Neuronal stem cell (in vitro differentiated cells): ENCODE results near the gene DMGDH.

Source experiments
- DNase-seq: peaks from one replicate; pipeline ENCODE4 v3.0.0-alpha.2; 2013; ENCODE audit warnings: low spot score
- H2AFZ ChIP-seq: one replicate; pipeline ENCODE4 v1.6.1; 2013; ENCODE audit warnings: mild to moderate bottlenecking, low read length, inconsistent platforms
- H2AK5ac ChIP-seq: 2 replicates; pipeline ENCODE4 v1.6.1; 2013; ENCODE audit warnings: low read depth, mild to moderate bottlenecking, inconsistent platforms, low read length, moderate library complexity, mixed read lengths
- H2BK120ac ChIP-seq: 2 replicates; pipeline ENCODE4 v1.6.1; 2013; ENCODE audit warnings: low read depth, mild to moderate bottlenecking, inconsistent platforms, low read length, moderate library complexity, mixed read lengths
- H2BK12ac ChIP-seq: one replicate; pipeline ENCODE4 v1.6.1; 2013; ENCODE audit warnings: low read length, inconsistent platforms
- H2BK15ac ChIP-seq: 2 replicates; pipeline ENCODE4 v1.6.1; 2013; ENCODE audit warnings: mild to moderate bottlenecking, low read length, inconsistent platforms, mixed read lengths
- H2BK5ac ChIP-seq: one replicate; pipeline ENCODE4 v1.6.1; 2013; ENCODE audit warnings: inconsistent platforms, mild to moderate bottlenecking, low read length, moderate library complexity
- H3K14ac ChIP-seq: one replicate; pipeline ENCODE4 v1.6.1; 2013; ENCODE audit warnings: low read length, inconsistent platforms
- H3K18ac ChIP-seq: 2 replicates; pipeline ENCODE4 v1.6.1; 2013; ENCODE audit warnings: low read length, inconsistent platforms
- H3K23ac ChIP-seq: 2 replicates; pipeline ENCODE4 v1.6.1; 2013; ENCODE audit warnings: low read depth, mild to moderate bottlenecking, mixed read lengths, low read length, inconsistent platforms; ENCODE audit not compliant: poor library complexity
- H3K27ac ChIP-seq: replicated peaks from 3 replicates; pipeline ENCODE4 v1.5.1; 2013; ENCODE audit warnings: low read length, inconsistent platforms
- H3K27me3 ChIP-seq, 3 experiments: 2 replicates each; pipeline ENCODE4 v1.6.1; 2013; ENCODE audit warnings: low read length in 3 of 3, mild to moderate bottlenecking in 2 of 3, inconsistent platforms in 1 of 3, low read depth in 1 of 3, mixed read lengths in 1 of 3, moderate library complexity in 1 of 3; ENCODE audit not compliant: control insufficient read depth in 3 of 3, insufficient read depth in 3 of 3
- H3K36me3 ChIP-seq, 2 donors: replicated peaks in 1 of 2; 2 replicates each; pipeline ENCODE4 v1.6.1; 2013; ENCODE audit warnings: low read length in 2 of 2; ENCODE audit not compliant: control insufficient read depth in 2 of 2, insufficient read depth in 2 of 2
- H3K4ac ChIP-seq: 2 replicates; pipeline ENCODE4 v1.6.1; 2013; ENCODE audit warnings: inconsistent platforms, mild to moderate bottlenecking, low read length, moderate library complexity
- H3K4me1 ChIP-seq, 2 donors: 1 replicate in 1 of 2; 2 replicates in 1 of 2; pipeline ENCODE4 v1.6.1; 2013; ENCODE audit warnings: low read length in 2 of 2, low read depth in 1 of 2; ENCODE audit not compliant: control insufficient read depth in 2 of 2, insufficient read depth in 1 of 2
- H3K4me2 ChIP-seq: one replicate; pipeline ENCODE4 v1.6.1; 2013; ENCODE audit warnings: mild to moderate bottlenecking, low read length, inconsistent platforms; ENCODE audit not compliant: insufficient read depth, poor library complexity, severe bottlenecking
- H3K4me3 ChIP-seq, 2 donors: 2 replicates each; pipeline ENCODE4 v1.5.1; 2013; ENCODE audit warnings: low read length in 2 of 2, mild to moderate bottlenecking in 2 of 2, inconsistent platforms in 1 of 2, moderate library complexity in 1 of 2
- H3K79me1 ChIP-seq: one replicate; pipeline ENCODE4 v1.6.1; 2013; ENCODE audit warnings: low read depth, mild to moderate bottlenecking, inconsistent platforms, low read length, moderate library complexity
- H3K9ac ChIP-seq: one replicate; pipeline ENCODE4 v1.6.1; 2013; ENCODE audit warnings: mild to moderate bottlenecking, low read depth, low read length, inconsistent platforms; ENCODE audit not compliant: poor library complexity
- H3K9me3 ChIP-seq, 2 donors: replicated peaks in 1 of 2; 2 replicates each; pipeline versions ENCODE3 to v1.6.1; 2013; ENCODE audit warnings: low read length in 2 of 2, mild to moderate bottlenecking in 2 of 2, inconsistent platforms in 1 of 2, low read depth in 1 of 2, mixed read lengths in 1 of 2, moderate library complexity in 1 of 2; ENCODE audit not compliant: control insufficient read depth in 2 of 2, insufficient read depth in 1 of 2
- H4K8ac ChIP-seq: one replicate; pipeline ENCODE4 v1.6.1; 2013; ENCODE audit warnings: low read depth, mild to moderate bottlenecking, inconsistent platforms, low read length, moderate library complexity
- H4K91ac ChIP-seq: one replicate; pipeline ENCODE4 v1.6.1; 2013; ENCODE audit warnings: low read length, low read depth, mild to moderate bottlenecking, inconsistent platforms; ENCODE audit not compliant: poor library complexity
- WGBS, 2 donors: extraction: QIAGEN DNeasy Blood & Tissue Kit; methylation state at CpG; one replicate each; pipeline ENCODE4 v1.1.7; 2013; ENCODE audit warnings: missing lambda C conversion rate in 2 of 2, mixed read lengths in 1 of 2; ENCODE audit not compliant: insufficient read length in 2 of 2, insufficient replicate concordance in 1 of 2; ENCODE audit errors: extremely low coverage in 2 of 2; 5-methylcytosine and 5-hydroxymethylcytosine counted together

DMGDH gene

DNA sequence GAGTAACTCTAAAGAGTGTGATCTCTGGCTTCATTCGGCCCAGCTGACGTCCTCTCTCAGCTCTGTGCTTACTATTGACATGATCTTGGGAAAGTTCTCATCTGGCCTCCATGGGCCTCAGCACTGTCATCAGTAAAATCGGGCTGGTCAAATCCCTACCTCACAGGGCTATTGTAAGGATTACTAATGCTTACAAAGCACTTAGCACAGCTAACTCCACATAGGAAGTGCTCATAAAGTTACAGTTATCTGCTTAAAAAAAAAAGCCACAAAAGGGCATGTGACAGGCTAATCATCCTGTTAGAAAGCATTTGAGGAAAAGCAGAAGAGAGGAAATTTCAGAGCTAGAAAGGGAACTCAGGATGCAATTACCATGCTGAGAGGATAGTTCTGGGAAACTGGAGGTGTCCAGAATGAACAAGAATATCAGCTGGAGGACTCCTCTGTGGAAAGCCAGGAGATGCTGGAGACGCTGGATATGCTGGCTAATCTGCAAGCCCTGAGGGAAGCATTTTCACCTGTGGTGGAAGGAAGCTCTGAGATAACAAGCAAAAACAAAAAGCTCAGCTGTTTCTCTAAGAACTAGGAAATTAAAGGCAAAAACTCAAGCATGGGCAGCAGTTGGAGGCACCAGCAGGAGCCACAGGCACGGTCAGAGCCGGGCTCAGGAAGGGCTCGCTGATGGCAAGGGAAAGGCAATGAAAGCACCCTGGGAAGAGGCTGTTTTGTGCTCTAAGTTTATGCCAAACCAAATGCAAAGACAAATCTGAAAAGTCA, 37.7 kb upstream of the DMGDH start:
- WGBS, 2 donors = no CpG with 5 or more reads among the region's 7 CpGs
- peaks cover 0 to under 1% of the 10 kb centered on the region in 2 donors for H3K9me3 ChIP-seq
- H3K14ac ChIP-seq = no peak overlapping the region
- H2AFZ ChIP-seq = no peak overlapping the region
- no peak overlapping the region for H3K23ac ChIP-seq
- no peak overlapping the region for H3K4ac ChIP-seq
- H3K4me3 ChIP-seq = no peak overlapping the region
- no peak for DNase-seq
- H4K8ac ChIP-seq = no peak overlapping the region
- H2AK5ac ChIP-seq = no peak overlapping the region
- H2BK120ac ChIP-seq = no peak overlapping the region
- no peak overlapping the region for H3K18ac ChIP-seq
- no peak overlapping the region for H2BK15ac ChIP-seq
- H3K9ac ChIP-seq = no peak overlapping the region
- H3K27me3 ChIP-seq = peaks cover 8 to 56% (median 12%) of the 10 kb centered on the region in 3 experiments
- no peak overlapping the region for H2BK5ac ChIP-seq
- H2BK12ac ChIP-seq = no peak overlapping the region
- H3K79me1 ChIP-seq = no peaks in the 10 kb centered on the region
- peaks cover 0 to 7% of the 10 kb centered on the region in 2 donors for H3K4me1 ChIP-seq
- no peak overlapping the region for H4K91ac ChIP-seq
- no peaks in the 10 kb centered on the region for H3K36me3 ChIP-seq
- H3K27ac ChIP-seq = no peak overlapping the region
- no peak overlapping the region for H3K4me2 ChIP-seq

- Histone ChIP-seq H3K36me3 (no peaks in the 10 kb centered on the region), H3K9me3 (peaks cover 0 to 2% of the 10 kb centered on the region in 2 donors), H3K27ac (no peak overlapping the region), H2BK12ac (no peak overlapping the region), H3K79me1 (no peaks in the 10 kb centered on the region), H3K27me3 (peaks cover 0 to 43% (median 0%) of the 10 kb centered on the region in 3 experiments), H3K4me1 (no peaks in the 10 kb centered on the region), H2AK5ac (no peak overlapping the region), H2BK5ac (no peak overlapping the region), H3K4me2 (no peak overlapping the region), H2AFZ (no peak overlapping the region), H4K8ac (no peak overlapping the region), H3K4me3 (no peak overlapping the region), H3K23ac (no peak overlapping the region), H4K91ac (no peak overlapping the region), H2BK15ac (no peak overlapping the region), H2BK120ac (no peak overlapping the region), H3K14ac (no peak overlapping the region), H3K4ac (no peak overlapping the region), H3K9ac (no peak overlapping the region), H3K18ac (no peak overlapping the region)
- no CpG with 5 or more reads among the region's 2 CpGs for WGBS, 2 donors
- DNase-seq = no peak
Observed at GRCh38 chr5:79105868-79106267, 36.4 kb upstream of the DMGDH start.

DNA sequence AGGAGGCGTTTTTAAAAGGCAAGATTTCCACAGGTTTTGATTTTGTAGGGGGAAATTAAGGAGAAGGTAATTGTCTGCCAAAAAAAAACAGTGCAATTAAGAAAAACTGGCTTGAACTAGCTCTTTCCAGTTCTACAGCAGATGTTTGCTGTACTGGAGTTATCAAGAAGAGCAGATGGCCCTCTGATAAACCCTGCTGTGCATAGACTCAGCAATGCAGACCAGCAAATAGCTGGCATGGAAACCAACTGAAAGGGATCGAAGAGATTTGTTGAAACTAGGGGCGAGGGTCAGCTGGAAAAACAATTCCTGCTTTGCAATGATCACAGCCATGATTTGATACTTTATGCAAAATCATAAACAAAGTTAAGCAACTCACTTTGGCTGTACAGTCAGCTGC, 24.3 kb upstream of the DMGDH start:
- Histone ChIP-seq H3K27ac (no peak overlapping the region), H2BK15ac (no peak overlapping the region), H3K4me3 (no peak overlapping the region), H3K79me1 (no peaks in the 10 kb centered on the region), H2BK120ac (no peak overlapping the region), H2BK12ac (no peak overlapping the region), H4K8ac (no peak overlapping the region), H3K14ac (no peak overlapping the region), H2AFZ (no peak overlapping the region), H3K27me3 (no peaks in the 10 kb centered on the region), H2BK5ac (no peak overlapping the region), H3K36me3 (no peaks in the 10 kb centered on the region), H3K23ac (no peak overlapping the region), H3K4me1 (peaks cover 0 to 3% of the 10 kb centered on the region in 2 donors), H4K91ac (no peak overlapping the region), H3K18ac (no peak overlapping the region), H3K4ac (no peak overlapping the region), H3K9me3 (no peaks in the 10 kb centered on the region), H2AK5ac (no peak overlapping the region), H3K4me2 (no peak overlapping the region), H3K9ac (no peak overlapping the region)
- 100% methylated on average over 1 of the region's 3 CpGs; no CpG with 5 or more reads in 1 of the 2 donors for WGBS, 2 donors
- no peak for DNase-seq

DNA sequence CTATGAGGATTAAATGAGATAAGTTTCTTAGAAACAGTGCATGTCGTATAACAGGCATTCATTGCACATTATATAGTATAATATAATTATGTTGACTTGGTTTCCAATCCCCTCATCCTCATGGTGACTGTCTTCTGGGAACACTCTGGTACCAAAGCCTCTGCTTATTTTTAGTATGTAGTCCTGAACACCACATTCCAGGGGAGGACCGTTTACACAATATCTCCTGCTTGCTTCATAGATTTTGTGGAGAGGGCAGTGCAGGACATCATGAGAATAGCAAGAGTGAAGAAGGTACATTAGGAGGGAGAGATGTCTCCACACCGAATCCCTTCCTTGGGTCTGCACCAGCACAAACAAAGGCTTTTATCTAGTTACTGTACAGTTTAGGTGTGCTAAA, 21.6 kb upstream of the DMGDH start:
- Histone ChIP-seq H3K4me3 (no peak overlapping the region), H3K23ac (no peak overlapping the region), H3K4ac (no peak overlapping the region), H3K14ac (no peak overlapping the region), H3K18ac (no peak overlapping the region), H3K79me1 (no peaks in the 10 kb centered on the region), H3K9me3 (no peaks in the 10 kb centered on the region), H4K91ac (no peak overlapping the region), H3K4me1 (peaks cover 0 to 3% of the 10 kb centered on the region in 2 donors), H4K8ac (no peak overlapping the region), H2AK5ac (no peak overlapping the region), H2BK5ac (no peak overlapping the region), H2BK120ac (no peak overlapping the region), H3K36me3 (no peaks in the 10 kb centered on the region), H3K4me2 (no peak overlapping the region), H3K27ac (no peak overlapping the region), H3K9ac (no peak overlapping the region), H2BK15ac (no peak overlapping the region), H2BK12ac (no peak overlapping the region), H2AFZ (no peak overlapping the region), H3K27me3 (no peaks in the 10 kb centered on the region)
- no CpG with 5 or more reads among the region's 3 CpGs for WGBS, 2 donors
- DNase-seq = no peak
